A549 (cell line): ENCODE measurements around the gene ELL2.

Experiments
- BHLHE40 ChIP-seq: IDR thresholded peaks from 2 replicates; pipeline ENCODE4 v1.6.1; 2012; ENCODE audit warnings: low read depth, low read length, inconsistent platforms
- JUN ChIP-seq, 2 experiments: fragments of >200 bp; sonication (Bioruptor Twin); formaldehyde crosslinking; IDR thresholded peaks; 2 replicates in 1 of 2; 3 replicates in 1 of 2; pipeline ENCODE4 v1.6.1; 2016 to 2017
- KDM1A ChIP-seq: fragments of 200-600 bp; sonication (generic); IDR thresholded peaks from 2 replicates; pipeline ENCODE4 v1.6.1; 2016; ENCODE audit warnings: low read depth, mild to moderate bottlenecking
- MAFK ChIP-seq: fragments of 450-650 bp; IDR thresholded peaks from 2 replicates; pipeline ENCODE4 v1.6.1; 2014; ENCODE audit not compliant: partially characterized antibody
- NPAS2 ChIP-seq: fragments of 250-450 bp; sonication (Bioruptor Pico); IDR thresholded peaks from 2 replicates; pipeline ENCODE4 v1.8.0; 2022; ENCODE audit warnings: mild to moderate bottlenecking, moderate library complexity, borderline replicate concordance
- POLR2A ChIP-seq: IDR thresholded peaks from 2 replicates; pipeline ENCODE4 v1.6.1; 2012; ENCODE audit warnings: mild to moderate bottlenecking, low read length
- RFX5 ChIP-seq: fragments of 450-650 bp; IDR thresholded peaks from 2 replicates; pipeline ENCODE4 v1.7.1; 2014; ENCODE audit warnings: antibody characterized with exemption, mild to moderate bottlenecking, moderate library complexity
- TF ChIP-seq, protein P1 (sequence below): fragments of 450-650 bp; IDR thresholded peaks from 2 replicates; pipeline ENCODE4 v1.6.1; 2014; ENCODE audit warnings: antibody characterized with exemption
- TF ChIP-seq, protein P2 (sequence below): fragments of >200 bp; sonication (Bioruptor Twin); formaldehyde crosslinking; IDR thresholded peaks from 3 replicates; pipeline ENCODE4 v1.5.1; 2016

DNA sequence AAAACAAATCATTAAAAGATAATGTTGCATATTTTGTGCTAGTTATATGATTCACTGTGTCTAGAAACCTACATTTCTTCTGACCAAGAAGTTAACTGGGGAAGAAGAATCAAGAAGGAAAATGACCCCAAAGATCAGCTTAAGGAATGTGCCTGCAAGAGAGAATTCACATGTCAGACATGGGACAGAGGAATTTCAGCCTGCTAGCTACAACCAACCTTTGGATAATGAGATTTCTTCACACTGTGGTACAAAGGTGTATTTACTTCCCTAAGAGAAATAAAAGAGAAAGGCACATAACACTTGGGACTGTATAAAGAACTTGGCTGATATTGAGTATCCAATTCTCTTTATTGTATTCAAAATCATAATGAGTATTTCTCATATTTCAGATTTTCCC is 39.6 kb upstream of the ELL2 start:
- TF ChIP-seq, protein P1, sequence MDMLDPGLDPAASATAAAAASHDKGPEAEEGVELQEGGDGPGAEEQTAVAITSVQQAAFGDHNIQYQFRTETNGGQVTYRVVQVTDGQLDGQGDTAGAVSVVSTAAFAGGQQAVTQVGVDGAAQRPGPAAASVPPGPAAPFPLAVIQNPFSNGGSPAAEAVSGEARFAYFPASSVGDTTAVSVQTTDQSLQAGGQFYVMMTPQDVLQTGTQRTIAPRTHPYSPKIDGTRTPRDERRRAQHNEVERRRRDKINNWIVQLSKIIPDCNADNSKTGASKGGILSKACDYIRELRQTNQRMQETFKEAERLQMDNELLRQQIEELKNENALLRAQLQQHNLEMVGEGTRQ = no peak
- TF ChIP-seq MAFK (no peak), KDM1A (no peak), JUN (IDR thresholded peaks at IDR 0.05) (no peak), NPAS2 (CRISPR knock-in tag) (no peak), BHLHE40 (no peak), POLR2A (no peak), RFX5 (no peak)
- TF ChIP-seq, protein P2, sequence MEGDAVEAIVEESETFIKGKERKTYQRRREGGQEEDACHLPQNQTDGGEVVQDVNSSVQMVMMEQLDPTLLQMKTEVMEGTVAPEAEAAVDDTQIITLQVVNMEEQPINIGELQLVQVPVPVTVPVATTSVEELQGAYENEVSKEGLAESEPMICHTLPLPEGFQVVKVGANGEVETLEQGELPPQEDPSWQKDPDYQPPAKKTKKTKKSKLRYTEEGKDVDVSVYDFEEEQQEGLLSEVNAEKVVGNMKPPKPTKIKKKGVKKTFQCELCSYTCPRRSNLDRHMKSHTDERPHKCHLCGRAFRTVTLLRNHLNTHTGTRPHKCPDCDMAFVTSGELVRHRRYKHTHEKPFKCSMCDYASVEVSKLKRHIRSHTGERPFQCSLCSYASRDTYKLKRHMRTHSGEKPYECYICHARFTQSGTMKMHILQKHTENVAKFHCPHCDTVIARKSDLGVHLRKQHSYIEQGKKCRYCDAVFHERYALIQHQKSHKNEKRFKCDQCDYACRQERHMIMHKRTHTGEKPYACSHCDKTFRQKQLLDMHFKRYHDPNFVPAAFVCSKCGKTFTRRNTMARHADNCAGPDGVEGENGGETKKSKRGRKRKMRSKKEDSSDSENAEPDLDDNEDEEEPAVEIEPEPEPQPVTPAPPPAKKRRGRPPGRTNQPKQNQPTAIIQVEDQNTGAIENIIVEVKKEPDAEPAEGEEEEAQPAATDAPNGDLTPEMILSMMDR = no peak
